Measurements from ENCODE around the gene USP7.
A peak's percentile ranks its signal among the peaks of the same experiment; 100 is the strongest.

Gene USP7

GRCh38 chr16:8886593-8887430 is 76.9 kb downstream of the USP7 start:
- DNase-seq (ENCODE audit: low read depth) = no peak
- TF ChIP-seq, protein P1, sequence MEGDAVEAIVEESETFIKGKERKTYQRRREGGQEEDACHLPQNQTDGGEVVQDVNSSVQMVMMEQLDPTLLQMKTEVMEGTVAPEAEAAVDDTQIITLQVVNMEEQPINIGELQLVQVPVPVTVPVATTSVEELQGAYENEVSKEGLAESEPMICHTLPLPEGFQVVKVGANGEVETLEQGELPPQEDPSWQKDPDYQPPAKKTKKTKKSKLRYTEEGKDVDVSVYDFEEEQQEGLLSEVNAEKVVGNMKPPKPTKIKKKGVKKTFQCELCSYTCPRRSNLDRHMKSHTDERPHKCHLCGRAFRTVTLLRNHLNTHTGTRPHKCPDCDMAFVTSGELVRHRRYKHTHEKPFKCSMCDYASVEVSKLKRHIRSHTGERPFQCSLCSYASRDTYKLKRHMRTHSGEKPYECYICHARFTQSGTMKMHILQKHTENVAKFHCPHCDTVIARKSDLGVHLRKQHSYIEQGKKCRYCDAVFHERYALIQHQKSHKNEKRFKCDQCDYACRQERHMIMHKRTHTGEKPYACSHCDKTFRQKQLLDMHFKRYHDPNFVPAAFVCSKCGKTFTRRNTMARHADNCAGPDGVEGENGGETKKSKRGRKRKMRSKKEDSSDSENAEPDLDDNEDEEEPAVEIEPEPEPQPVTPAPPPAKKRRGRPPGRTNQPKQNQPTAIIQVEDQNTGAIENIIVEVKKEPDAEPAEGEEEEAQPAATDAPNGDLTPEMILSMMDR (conservative IDR thresholded peaks at IDR 0.05; ENCODE audit: low read depth, low read length) = no peak
- no peak overlapping the region for H3K4me3 ChIP-seq (ENCODE audit: low read depth, low read length)

DNA sequence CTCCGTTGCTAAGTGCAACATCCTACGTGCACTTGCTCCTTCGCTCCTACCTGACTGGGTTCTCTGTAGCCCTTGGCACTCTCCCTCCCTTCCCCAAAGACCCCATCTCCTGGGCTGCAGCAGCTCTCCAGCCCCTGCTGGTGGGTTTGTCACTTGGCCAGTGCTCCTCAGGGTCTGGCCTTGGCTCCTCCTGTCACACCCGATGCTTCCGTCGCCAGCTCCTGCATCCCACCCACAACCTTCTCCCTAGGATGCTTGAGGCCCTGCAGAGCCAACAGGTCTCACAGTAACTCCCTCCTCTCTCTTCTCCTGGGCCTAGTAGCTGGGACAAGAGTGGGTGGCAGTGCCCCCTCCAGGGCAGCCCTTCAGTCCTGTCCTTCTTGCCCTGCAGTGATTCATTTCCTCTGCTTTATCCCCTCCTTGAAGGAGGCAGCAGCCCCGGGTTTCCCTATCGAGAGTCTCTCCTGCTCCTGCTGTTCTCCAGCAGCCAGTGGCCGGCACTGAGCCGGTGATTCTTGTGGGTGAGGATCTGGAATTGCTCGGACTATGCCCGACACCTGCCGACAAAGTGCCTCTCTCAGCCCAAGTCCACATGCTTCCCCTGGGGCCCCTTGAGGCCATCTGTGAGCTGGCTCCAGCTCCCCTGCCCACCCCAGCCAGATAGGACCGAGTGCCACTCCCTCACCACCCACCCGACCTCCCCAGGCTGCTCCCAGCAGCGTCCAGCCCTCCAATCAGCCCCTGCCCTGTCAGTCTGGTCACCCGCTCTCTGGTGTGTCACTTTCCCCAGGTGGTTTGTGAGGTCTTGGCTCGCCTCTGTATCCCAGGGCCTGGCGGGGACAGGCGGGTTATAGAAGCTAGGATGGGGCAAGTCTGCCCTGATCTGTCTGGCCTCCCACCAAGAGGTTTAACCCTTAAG is 77.8 kb downstream of the USP7 start:
- no peak for DNase-seq (ENCODE audit: low read depth)
- TF ChIP-seq, protein P1 (conservative IDR thresholded peaks at IDR 0.05; ENCODE audit: low read depth, low read length) = peak; percentile 12
- H3K4me3 ChIP-seq (ENCODE audit: low read depth, low read length) = no peak overlapping the region

DNA sequence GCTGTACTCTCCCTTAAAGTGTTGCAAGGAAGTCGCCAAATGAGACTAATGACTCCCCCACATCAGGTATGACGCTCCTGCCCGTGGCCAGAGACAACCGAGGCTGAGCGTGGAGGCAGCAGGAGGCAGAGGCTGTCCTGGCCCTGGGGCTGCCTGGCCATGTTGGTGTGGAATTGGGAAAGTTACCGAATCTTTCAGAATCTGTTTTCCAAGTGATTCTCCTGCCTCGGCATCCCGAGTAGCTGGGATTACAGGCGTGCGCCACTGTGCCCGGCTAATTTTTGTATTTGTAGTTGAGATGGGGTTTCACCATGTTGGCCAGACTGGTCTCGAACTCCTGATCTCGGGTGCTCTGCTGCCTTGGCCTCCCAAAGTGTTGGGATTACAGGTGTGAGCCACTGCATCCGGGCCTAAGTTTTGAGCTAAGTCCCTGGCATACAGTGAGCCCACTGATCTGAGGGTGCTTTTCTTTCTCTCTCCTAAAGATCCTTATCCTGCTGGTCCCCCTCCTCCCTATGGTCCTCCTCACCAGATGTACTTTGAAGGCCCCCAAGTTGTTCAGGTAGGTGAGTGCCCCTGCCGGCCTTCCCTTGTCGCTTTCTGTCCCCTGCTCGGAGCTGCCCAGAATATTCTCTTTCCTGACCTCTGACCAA is 80.9 kb downstream of the USP7 start:
- DNase-seq (ENCODE audit: low read depth) = no peak
- TF ChIP-seq, protein P1 (conservative IDR thresholded peaks at IDR 0.05; ENCODE audit: low read depth, low read length) = no peak
- H3K4me3 ChIP-seq (ENCODE audit: low read depth, low read length) = no peak overlapping the region

GRCh38 chr16:8882041-8882617 is 81.6 kb downstream of the USP7 start, which contains the start of gene LITAFD:
Gene LITAFD, plus strand, starts transcription at chr16:8882351. Its CDS starts 2,005 bp downstream, at chr16:8884356.
- TF ChIP-seq, protein P1 (conservative IDR thresholded peaks at IDR 0.05; ENCODE audit: low read depth, low read length) = no peak
- DNase-seq (ENCODE audit: low read depth) = no peak
- no peak within 1 kb of the TSS for H3K4me3 ChIP-seq (ENCODE audit: low read depth, low read length)

DNA sequence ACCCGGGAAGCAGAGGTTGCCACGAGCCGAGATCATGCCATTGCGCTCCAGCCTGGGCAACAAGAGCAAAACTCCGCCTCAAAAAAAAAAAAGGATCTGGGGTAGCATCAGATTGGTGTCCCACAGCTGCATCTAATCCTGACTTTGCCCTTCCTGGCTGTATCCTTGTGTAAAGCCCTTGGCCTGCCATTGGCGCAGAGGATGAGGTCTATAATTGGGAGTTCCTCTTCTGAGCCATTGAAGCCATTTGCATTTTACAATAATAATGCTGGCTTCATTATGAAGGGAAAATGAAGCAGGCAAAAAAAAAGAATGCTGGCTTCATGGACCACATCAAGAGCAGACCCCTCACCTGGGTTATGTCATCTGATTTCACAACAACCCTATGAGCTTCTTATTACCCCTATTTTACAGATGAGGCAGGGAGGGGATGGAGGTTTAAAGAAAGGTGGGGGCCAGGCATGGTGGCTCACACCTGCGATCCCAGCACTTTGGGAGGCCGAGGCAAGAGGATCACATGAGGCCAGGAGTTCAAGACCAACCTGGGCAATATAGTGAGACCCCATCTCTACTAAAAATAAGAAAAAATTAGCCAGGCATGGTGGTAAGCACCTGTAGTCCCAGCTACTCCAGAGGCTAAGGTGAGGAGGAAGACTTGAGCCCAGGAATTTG is 82.7 kb downstream of the USP7 start:
- TF ChIP-seq, protein P1 (conservative IDR thresholded peaks at IDR 0.05; ENCODE audit: low read depth, low read length) = no peak
- H3K4me3 ChIP-seq (ENCODE audit: low read depth, low read length) = no peak overlapping the region
- DNase-seq (ENCODE audit: low read depth) = no peak

DNA sequence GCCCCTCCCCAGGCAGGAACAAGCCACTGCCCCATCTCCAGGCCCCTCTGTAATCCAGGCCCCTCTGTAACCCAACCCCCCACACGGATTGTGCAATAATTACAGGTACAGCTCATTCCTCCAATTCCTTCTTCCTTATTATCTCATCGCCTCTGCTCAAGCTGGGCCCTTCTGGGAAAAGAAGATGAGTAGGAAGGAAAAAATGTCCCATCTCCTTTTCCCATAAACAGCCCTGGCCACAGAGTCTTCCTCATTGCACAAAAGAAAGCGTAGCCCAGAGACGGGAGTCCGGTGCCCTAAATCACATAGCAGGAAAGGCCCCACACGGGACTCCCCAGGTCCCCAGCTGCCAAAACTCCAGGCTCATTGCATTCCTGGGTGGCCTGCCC is 85.2 kb downstream of the USP7 start:
- peak; percentile 71 for DNase-seq (ENCODE audit: low read depth)
- TF ChIP-seq, protein P1 (conservative IDR thresholded peaks at IDR 0.05; ENCODE audit: low read depth, low read length) = no peak
- H3K4me3 ChIP-seq (ENCODE audit: low read depth, low read length) = no peak overlapping the region

All from choroid plexus epithelial cell (primary cell).